Right kidney (tissue), 1 donor: ENCODE measurements around the gene C19orf81.

Experiments
- DNase-seq: peaks from one replicate; pipeline ENCODE4 v3.0.0-alpha.2; 2016

C19orf81 gene

DNA sequence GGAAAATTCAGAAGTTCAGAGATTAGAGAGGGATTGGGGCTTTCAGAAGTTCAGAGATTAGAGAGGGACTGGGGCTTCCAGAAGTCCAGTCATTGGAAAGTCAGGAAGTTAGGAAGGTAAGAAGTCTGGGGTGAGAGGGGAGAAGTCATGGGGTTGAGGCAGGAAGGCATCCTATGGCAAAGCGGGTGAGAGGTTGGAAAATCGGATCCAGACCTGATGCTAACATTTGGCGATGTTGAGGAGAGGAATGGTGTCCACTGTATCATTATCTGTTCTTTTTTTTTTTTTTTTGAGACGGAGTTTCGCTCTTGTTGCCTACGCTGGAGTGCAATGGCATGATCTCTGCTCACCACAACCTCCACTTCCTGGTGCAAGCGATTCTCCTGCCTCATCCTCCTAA, 20.7 kb upstream of the C19orf81 start:
- DNase-seq: no peak

GRCh38 chr19:50629194-50629593, 20.1 kb upstream of the C19orf81 start:
- no peak for DNase-seq

- DNase-seq: no peak
These were observed 19.4 kb upstream of the C19orf81 start for GRCh38 chr19:50629801-50630200.

DNA sequence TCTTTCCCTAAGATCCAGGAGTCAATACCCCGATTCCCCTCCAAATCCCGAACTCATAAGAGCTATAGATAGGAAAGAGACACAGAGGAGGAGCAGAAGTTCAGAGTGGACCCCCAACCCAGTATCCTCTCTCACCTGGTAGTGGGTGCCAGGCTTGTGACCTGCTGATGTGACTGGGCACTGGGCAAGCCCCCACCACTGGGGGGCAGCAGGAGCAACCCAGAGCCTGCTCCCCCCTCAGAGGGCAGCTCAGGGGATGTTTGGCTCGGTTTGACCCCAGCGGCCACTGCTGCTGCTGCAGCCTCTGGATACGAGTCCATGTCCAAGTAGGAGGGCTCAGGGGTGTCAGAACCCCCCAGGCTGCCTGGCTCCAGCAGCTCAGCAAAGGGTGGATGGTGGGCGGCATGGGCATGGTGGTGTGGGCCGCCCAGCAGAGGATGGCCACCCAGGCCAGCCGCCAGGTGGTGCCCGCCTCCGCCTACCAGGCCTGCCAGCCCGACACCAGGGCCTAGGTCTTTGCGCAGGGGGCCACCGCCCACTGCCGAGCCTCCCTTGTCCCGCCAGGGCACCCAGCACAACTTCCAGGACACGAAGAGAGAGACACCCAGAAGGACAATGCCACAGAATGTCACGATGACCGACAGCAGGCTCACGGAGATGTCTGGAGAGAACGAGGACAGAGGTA, 17.0 kb upstream of the C19orf81 start:
- DNase-seq: no peak

DNA sequence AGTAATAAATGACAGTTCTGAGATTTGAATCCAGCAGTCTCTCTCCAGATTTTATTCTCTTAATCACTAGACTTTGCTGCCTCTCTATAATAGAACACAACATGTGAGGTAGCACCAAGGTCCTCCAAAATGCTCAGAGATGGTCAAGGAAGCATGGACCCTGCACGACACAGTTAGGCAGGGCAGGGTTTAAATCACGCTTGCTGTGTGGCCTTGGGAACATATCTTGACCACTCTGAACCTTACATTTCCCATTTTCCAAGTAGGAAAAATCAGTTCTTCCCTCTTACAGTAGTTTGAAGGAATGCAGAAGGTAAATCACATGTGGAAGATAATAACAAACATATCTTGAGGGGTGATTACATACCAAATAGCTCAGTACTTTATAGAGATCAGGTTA, 15.9 kb upstream of the C19orf81 start:
- no peak for DNase-seq

- no peak for DNase-seq
These were observed 15.3 kb upstream of the C19orf81 start for GRCh38 chr19:50633973-50634372.

- DNase-seq: no peak
These were observed 12.7 kb upstream of the C19orf81 start for GRCh38 chr19:50636317-50637085.

GRCh38 chr19:50638600-50638999, 10.6 kb upstream of the C19orf81 start:
- no peak for DNase-seq

GRCh38 chr19:50639121-50640112, 9.8 kb upstream of the C19orf81 start, which contains the start of gene SYT3:
SYT3 (minus strand) TSS chr19:50639881; CDS start chr19:50637411, 2,470 bp downstream.
- peak; percentile 73 for DNase-seq

DNA sequence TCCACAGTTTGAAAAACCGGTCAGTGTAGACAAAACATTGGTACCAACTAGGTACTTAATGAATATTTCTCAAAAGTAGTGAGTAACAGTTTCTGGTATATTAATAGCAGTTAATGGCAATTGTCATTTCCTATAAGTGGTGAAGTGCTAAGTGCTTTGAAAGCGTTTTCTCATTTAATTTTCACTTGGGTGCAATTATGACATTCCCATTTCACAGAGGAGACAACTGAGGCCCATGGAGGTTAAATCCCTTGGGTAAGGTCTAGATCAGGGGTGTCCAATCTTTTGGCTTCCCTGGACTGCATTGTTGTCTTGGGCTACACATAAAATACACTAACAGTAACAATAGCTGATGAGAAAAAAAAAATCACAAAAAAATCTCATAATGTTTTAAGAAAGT, 8.9 kb upstream of the C19orf81 start:
- no peak for DNase-seq

DNA sequence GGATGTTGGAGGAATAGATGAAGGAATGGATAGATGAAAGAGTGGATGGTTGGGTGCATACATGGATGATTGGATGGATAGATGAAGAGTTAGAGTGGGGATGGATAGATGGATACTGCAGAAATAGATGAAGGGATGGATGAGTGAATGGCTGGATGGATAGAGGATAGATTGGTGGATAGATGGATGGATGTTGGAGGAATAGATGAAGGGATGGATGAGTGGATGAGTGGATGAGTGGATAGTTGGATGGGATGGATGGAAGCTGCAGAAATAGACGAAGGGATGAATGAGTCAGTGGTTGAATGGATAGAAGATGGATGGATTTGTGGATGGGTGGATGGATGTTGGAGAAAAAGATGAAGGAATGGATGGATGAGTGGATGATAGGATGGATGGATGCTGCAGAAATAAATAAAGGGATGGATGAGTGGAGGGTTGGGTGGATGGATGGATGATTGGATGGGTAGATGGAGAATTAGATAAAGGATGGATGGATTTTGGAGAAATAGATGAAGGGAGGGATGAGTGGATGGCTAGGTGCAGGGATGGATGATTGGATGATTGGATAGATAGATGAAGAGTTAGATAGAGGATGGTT, 4.8 kb upstream of the C19orf81 start:
- no peak for DNase-seq

- DNase-seq: no peak
These were observed 4.1 kb upstream of the C19orf81 start for GRCh38 chr19:50645107-50645506.

GRCh38 chr19:50646074-50646807, 3.0 kb upstream of the C19orf81 start:
- DNase-seq: no peak

DNA sequence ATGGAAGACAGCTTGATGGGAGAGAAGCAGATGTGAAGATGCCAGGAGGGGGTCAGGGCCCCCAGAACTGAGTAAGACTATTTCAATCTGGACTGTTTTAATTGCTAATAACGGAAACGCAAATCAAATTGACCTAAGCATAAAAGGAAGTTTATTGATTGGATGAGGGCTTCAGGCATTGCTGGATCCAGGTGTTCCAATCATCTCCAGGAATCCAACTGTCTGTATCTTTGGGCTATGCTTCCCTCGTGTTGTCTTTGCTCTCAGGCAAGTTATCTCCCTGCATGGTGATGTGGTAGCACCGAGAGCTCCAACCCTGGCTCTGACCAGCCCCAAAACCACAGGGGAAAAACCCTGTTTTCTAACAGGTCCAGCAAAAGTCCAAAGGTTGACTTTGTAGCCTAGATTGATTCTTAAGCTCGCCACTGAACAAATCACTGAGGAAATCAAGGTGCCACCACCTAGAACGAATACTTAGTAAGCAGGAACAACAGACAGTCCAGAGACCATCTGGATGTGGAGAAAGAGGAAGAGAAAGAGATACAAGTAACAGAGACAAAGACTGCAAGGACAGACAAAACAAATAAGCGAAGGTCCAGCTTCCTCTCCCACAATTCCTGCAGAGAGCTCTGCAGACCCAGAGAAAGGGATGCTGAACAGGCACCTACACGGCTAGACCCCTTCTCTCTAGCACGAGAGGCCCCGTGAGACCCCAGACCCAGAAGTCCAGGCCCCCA, 1.2 kb upstream of the C19orf81 start:
- no peak for DNase-seq

GRCh38 chr19:50648659-50649058, 586 bp upstream of the C19orf81 start:
- no peak for DNase-seq

GRCh38 chr19:50651174-50651573, 1.9 kb downstream of the C19orf81 start:
- DNase-seq: no peak

- no peak for DNase-seq
These were observed 3.5 kb downstream of the C19orf81 start for GRCh38 chr19:50652722-50653121.

GRCh38 chr19:50654882-50655281, 5.6 kb downstream of the C19orf81 start:
- no peak for DNase-seq

- no peak for DNase-seq
These were observed 8.0 kb downstream of the C19orf81 start for GRCh38 chr19:50657222-50657669.

DNA sequence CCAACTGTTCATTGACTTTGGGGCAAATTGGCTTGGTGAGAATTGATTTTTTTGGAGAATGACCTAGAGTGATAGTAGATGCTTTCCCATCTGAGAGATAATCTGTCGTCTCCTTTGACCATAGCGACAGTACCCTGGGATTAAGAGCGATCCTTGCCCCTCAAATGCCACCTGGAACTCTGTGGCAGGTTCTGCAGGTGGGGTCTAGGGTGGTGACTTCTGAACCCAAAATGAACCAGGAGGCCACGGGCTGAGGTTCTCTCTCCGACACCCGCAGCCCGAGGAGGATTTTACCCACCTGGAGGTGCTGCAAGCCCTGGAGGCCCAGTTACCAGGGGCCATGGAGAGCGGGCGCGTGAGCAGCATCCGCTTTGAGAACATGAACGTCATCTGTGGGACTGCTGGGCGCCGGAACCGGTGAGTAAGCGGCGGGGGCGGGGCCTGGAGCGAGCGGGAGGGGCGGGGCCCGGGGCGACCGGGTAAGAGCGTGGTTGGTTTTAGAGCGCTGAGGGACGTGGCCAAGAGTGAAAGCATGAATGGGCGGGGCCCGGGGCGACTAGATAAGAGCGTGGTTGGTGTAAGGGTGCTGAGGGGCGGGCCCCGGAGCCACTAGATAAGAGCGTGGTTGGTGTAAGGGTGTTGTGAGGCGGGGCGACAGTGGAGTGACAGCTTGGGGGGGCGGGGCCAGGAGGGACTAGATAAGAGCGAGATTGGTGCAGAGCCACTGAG, 8.6 kb downstream of the C19orf81 start:
- peak; percentile 62 for DNase-seq
